ENCODE results near the gene NDUFA8.
A peak's percentile ranks its signal among the peaks of the same experiment; 100 is the strongest.

The NDUFA8 gene

DNA sequence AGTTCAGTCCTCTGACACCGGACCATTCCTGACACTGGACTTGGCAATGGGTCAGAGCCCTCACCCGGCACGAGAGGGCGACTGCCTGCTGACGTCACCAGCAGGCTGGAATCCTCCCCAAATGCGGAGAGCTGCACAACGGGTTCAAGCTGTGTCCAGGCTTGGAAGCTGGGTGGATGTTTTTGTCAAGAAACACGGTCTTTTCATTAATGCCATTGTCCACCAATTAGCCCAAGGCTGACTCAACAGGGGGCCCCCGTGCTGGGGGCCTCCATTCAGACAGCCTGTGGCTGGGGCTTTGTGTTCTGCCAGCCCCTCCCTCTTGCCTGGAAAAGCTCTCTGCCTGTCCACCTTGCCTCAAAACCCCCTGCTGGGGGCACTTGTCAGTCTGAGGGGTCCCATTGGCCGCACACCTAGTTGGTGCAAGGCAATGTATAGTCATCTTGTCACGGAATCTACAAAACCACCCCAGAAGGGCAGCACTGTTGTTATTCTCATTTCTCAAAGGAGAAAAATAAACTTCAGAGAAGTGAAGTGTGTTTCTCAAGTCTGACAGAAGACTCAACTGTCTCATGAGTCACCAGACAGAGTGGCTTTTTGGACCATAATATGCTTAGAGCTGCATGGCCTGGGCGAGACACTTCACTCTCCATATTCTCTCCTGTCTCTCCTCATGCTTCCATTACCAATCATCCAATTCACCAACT lies 24.6 kb downstream of the NDUFA8 start:
- no peak for DNase-seq

DNA sequence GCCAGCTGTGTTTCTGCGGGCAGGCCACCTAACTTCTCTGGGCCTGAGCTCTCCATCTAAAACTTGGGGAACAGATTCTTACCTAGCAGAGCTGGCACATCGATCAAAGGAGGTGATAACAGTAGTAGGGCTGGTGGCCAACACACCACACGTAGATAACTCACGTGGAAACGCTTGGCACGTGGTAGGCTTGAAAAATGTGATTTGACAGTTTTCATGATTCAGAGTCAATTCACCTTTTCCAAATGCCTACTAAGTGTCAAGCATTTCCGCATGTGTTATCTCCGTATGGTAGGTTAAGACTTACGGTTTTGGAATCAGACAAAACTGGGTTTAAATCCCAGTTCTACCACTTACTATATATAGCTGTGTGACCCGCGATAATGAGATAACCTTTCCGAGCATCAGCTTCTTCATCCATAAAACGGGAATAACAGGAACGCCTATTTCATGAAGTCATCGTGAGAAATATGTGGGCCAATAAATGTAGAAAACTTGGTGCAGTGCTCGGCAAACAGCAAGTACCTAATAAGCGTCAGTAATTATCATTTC lies 25.5 kb downstream of the NDUFA8 start:
- DNase-seq = no peak

DNA sequence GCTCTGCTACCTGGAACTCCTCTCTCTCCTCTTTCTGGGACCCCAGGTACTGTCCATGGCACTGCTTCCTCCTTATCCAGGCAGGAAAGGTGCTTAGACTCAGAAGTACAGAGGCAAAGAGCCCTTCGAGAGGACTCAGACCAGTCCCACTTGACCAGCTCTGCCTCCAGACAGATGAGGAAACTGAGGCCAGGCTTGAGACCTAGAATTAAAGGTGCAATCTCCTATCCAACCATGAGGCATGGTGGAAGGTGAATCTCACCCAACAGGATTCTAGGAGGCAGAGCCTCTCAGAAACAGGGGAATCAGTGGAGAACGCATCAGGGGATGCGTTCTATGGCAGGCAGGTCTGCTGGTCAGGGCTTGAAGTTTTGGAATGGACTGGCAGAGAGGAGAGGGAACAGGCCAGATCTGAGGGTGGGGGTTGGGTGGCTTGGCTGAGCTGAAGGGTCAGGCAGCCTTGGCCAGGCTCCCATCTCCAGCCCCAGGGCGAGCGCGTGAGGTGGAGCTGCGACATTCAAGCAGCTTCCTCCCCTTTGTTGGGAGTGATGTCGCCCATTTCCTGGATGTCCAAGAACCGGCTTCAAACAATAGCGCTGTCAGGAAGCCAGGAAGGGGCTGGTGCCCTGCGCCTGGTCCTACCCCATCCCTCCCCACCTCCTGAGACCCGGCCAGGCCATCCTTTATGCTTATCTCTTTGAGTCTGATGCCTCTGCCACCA lies 26.2 kb downstream of the NDUFA8 start:
- DNase-seq = no peak

DNA sequence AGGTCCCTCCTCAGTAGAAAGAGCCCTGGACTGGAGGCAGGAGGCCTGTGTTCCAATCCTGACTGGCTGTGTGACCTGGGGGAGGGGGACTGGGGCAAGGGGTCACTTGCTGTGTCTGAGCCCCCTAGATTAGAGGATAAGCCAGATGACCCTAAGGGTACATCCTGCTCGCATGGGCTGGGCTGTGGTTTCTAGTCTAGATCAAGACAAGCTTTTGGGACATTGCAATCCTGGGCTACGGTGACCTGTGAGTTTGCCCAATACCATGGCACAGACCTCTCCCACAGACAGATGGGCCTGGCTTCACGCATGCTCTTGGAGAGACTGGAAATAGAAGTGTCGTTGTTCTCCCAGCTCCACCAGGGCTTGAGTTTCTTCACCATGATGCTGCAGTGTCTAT lies 27.0 kb downstream of the NDUFA8 start:
- no peak for DNase-seq

DNA sequence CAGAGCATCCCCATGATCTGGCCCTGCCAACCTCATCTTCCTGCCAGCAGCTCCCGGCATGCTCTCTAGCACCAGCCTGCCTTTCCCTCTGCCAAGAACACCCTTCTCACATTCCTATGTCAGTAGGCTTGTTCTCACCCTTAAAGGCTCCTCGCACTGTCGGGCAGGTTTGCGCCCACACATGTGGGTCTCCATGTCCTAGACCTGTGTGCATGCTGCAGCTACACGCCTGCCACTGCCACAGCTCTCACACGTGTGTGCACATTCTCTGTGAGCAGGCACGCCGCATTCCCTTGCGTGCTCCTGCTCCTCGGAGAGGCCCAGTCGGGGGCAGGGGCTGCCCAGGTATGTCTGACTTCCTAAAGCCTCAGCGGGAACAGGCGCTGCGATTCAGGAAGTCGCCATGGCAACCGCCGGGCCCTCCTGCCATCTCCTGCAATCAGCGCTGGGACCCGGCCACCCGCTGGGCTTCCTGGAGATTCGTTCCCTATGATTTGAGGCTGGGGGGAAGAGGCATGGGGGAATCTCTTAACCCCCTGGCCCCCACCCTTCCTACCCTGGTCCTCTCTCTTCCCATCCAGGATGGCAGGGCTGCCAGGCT lies 28.1 kb downstream of the NDUFA8 start:
- no peak for DNase-seq

DNA sequence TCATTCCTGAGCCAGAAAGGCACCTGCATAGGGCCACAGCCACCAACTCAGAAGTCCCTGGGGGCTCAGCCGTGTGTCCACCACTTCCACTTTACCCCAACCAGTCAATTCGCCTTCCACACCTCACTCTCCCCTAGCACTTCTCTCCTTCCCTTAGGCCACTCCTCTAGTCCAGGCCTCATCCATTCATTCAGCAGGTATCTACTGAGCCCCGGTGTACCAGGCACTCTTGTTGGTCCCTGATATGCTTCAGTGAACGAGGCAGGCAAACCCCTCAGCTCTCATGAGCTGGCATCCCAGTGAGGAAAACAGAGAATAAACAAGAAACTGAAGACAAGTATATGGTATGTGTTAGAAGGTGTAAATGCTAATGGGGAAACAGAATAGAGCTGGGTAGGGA lies 28.7 kb downstream of the NDUFA8 start:
- no peak for DNase-seq

DNA sequence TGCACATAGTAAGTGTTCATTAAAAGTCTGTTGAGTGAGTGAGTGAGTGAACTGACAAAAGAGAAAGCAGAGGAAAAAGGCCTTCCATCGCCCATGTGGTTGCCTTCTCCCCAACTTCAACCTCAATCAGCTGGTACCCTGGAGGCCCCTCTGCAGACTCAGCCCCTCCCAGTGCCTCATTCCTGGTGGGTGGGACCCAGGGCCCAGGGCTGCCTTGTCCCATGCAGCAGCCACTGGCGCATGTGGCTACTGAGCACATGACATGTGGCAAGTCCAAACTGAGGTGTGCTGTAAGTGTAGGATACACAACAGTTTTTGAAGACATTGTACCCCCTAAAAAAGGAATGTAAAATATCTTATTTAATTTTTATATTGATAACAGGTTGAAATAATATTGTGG lies 29.6 kb downstream of the NDUFA8 start:
- no peak for DNase-seq

DNA sequence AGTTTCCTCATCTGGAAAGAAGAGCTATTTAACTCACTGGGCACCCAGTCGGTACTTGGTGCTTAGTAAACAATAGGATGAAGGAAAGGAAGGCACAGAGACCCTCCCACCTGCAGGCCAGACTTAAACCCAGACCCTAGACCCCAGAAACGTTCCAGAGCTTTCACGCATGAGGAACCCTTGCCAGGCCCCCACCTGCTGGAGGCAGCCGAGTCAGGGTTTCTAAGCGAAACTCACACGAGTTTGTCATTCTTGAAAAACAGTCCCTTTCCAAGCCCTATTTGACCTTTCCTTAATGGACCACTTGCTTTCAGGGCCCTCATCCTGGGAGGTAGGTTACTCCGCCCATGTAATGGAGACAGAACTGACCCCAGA lies 30.6 kb downstream of the NDUFA8 start:
- DNase-seq = no peak

DNA sequence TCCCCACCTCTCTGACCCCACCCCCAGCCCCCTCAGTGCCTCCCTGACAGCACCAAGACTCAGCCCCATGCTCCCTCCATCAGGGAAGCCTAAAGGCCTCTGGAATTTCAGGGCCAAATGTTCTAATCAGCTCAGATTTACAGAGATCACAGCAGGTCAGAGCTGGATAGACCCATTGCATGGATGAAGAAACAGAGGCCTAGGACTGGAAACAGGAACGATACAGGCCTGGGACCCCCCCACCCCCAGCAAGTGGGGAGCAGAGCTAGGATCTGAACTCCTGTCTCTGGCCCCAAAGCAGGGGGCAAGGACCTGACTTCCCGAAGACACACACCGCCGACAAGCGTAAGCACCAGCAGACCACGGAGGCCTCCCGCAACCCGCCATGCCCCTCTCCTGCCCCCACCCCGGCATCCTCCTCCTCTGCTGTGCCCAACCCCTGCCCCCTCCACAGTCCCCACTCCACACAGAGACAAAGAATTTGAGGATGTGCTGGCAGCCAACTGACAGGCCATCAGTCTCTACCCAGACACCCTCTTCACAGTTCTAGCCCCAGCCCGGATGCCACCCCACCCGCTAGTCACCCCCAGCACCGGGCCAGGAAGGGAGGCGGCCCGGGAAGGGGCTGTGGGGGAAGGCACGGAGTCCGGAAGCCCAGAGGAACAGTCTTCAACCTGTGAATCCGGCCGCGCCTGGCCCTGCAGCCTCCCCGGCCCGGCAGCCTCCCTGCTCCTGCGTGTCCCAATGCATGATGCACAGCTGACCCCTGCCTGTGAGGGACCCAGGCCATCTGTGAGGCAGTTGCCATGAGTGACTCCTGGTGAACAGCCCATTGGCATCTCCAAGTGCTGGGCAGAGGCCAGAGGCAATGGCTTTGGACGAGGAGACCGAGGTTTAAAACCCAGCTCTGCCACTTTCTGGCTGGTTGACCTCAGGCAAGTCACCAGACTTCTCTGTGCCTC lies 31.3 kb downstream of the NDUFA8 start:
- DNase-seq = no peak

DNA sequence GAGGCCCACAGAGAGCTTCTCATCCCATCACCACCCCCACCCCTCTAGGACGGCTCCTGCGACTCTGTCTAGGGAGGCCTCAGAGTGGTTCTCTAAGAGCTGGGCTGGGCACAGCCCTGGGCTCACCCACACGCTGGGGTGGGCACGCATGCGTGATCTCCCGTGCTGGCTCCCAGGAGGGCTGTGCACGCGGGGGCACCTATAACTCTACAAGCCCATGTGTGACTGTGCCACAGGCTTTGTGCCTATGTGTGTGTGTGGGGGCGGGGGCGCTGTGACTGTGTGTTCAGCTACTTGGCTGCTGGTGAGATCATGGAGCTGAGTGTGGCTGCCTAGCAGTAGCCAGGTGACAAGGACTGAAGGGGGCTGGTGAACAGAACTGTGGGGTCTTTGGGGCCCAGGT lies 32.2 kb downstream of the NDUFA8 start:
- DNase-seq = no peak

DNA sequence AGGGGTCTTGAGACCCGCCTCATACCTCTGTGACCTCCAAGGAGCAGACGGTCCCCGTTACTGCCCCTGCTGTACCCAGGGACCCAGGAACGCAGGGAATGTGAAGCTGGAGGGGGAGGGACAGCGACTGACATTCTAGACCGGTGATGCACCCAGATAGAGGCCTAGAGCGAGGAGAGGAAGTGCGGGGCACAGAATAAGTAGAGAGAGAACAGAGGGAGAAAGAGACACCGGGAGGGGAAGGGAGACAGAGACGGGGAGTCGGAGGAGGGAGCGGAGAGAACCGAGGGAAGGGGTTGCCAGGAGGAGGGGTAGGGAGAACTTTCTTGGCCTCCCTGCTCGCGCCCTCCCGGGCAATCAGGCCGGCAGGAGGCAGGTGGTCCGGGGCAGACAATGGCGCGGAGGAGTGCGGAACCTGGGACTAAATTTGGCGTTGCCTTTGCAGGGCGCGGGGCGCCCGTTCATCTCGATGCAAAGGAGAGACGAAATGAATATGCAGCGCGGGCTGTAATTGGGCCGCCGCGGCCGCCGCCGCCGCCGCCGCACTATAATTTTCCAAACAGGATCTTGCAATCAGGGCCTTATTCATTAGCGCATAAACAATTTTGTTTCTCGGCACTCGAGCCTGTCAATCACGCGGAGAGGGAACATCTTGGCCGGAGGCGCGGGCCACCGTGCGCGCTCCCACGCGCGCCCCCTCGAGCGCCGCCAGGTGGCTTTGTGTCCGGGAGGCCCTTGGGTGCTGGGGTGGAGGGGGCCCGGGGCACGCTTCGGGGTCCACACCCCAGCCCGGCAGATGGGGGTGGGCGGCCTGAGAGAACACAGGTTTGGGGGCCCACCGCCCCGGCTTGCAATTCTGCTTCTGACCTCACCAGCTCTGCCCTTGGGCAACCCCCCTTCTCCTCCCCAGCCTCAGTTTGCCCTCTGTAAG lies 33.0 kb downstream of the NDUFA8 start:
- DNase-seq = peak; percentile 24

DNA sequence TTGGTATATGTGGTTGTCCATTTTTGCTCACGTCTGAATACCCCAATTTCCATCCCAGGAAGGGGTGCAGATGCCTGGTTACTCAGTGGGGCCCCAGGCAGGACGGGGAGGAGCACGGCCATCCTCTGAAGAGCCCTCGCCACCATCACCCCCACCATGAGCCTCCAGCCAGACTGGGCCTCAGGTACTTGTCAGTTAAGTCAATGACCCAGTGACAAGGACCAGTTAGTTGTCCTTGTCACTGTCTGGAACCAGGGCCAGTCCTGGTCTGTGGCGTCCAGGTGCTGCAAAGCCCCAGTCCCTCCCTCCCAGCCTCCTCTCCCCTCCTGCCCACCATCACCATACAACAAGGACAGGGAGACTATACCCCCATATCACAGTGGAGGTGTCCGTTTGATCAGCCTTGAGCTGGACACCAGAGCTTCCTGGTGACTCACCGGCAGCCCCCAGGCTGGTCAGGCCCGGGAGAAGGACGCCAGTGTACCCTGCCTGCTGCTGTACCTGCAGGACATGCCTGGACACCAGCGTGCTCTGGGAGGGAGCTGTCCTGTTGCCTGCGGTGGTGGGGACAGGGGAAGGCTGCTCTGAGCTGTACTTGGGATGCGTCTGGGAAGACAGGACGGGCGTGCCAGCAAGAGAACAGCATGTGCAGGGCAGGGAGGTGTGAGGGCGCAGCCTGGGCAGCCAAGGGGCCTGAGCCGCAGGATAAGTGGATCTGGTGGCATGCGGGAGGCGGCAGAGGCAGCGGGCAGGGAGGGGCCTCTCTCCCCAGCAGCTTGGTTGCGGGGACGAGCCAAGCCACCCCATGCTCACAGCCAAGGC lies 33.9 kb downstream of the NDUFA8 start:
- DNase-seq = no peak

DNA sequence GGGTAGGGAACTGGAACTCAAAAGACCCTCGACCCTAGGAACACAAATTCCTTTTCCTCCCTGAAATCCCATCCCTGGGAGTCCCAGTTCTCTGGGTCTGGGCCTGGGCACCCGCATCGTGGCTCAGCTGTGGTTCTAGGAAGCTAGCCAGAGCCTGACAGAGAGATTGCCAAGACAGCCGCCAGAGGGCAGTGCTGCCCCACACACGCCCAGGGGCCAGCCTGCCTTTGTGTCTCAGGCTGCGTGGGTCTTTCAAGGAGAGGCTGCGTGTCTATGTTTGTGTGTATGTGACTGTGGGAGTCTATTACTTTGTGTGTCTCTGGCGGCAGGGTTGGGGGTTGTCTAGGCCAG lies 34.4 kb downstream of the NDUFA8 start:
- peak; percentile 85 for DNase-seq

DNA sequence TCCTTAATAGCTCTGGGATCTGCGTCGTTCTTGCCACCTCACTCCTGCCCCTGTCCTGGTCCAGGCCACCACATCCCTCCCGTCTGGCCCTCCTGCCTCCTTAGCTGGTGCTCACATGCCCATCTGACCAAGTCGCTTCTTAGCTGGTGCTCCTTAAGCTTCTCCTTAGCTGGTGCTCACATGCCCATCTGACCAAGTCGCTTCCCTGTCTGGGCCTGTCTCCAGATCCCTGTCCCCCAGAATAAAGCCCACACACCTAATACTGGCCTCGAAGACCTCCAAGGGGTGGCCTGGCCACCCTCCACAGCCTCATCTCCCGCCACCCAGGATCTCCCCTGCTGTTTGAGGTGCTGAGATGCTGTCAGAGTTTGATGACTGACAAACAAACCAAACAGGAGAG lies 35.1 kb downstream of the NDUFA8 start:
- no peak for DNase-seq

DNA sequence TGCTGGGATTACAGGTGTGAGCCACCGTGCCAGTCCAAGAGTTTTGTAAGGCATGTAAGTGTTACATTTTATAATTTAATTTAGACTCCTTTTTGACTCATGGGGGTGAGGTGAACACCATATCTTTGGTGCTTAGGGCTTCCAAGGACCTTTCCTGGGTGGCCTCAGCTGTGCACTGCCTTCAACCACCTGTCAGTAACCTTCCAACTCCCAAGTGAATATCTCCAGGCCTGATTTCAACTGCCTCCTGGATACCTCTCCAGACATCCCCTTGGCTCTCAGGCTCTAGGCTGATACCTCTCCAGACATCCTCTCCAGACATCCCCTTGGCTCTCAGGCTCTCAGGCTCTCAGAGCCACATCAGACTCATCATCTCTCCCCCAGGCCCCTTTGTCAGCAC lies 35.5 kb downstream of the NDUFA8 start:
- DNase-seq = no peak

DNA sequence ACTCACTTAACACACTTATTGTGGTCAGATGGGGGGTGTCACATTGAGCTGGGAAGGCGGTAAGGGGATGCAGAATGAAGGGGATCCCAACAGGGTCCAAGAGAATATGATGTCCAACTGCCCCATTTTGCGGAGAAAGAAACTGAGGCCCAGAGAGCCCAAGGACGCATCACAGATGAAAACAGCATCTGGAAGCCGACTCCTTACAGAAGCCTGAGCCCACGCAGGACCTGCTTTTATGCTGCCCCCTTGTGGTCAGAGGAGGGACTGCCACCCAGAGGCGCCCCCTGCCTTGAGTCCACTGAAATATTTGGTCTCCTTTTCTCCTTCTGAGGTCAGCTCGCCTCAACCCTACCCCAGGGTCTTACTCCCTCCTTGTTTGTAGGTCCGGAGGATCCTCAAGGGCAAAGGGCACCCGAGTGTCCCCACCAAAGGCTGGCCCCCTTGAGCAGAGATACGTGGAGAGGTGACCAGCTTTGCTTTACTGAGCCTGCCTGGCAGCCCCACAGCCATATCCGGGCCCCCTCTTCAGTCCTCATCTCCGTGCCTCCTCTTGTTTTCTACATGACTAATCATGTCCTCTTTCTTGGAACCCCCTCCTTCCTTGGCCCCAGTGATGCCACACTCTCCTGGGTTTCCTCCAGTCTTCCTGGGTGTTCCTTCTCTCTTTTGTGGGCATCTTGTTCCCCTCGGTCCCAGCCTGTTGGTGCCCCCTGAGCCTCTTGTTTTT lies 36.5 kb downstream of the NDUFA8 start:
- peak; percentile 79 for DNase-seq

DNA sequence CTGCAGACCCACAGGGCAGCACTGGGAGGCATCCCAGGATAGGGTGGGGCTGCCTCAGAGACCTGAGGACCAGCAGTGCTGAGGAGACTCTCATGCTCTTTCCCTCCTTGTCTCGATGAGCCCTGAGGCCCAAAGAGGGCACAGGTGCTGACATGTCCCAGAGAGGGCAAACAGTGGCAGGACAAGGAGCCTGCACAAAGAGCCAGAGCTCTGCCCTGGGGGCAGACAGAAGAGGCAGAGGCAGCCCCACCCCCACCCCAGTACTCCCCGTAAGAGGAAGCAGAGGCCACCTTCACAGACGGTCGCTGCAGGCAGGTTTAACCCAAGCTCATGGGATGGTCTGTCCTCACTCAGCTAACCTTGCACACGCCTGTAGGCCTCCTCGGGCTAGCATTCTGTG lies 37.1 kb downstream of the NDUFA8 start:
- no peak for DNase-seq

DNA sequence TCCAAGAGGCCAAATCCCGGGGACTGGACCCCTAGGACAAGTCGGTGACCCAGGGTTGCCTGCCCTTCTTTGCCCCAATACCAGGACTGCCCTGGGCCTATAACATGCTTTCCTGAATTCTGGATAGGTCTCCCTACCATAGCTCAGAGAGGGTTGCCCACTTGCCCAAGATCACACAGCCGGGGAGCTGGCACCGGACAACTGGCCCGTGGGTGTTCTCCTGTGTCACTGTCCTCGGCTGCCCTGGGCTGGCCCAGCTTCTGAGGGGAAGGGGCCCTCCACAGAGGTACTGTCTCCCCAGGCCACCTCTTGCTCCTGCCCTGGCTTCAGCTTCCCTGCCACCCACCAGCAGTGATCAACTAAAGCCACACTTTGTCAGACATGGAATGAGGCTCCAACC lies 37.6 kb downstream of the NDUFA8 start:
- DNase-seq = no peak

DNA sequence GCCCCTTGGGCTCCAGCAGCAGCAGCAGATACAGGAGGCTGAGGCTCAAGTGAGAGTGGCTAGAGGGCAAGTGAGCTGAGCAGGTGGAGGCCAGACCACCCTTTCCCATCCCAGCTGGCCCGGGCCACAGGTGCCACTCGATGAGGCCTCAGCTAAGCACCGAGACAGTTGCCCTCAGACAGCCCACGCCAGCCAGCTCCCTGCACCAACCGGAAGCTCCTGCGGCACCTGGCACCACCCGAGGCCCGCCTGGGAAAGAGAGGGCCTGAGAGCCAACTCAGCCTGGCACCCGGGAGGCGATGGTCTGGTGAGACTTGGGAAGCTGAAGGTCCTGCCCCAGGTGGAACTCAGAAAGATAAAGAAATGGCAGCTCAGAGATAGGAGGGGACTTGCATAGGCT lies 38.2 kb downstream of the NDUFA8 start:
- DNase-seq = no peak
